AG10803 (cell line): ENCODE measurements around the gene PSMG1.

Experiments used
- DNase-seq: peaks from one replicate; pipeline ENCODE4 v3.0.0; 2010; ENCODE audit warnings: low read depth
- H3K4me3 ChIP-seq: 2 replicates; pipeline ENCODE4 v1.5.1; 2011; ENCODE audit warnings: mild to moderate bottlenecking, low read length, control low read depth
- TF ChIP-seq, protein P1 (sequence below): conservative IDR thresholded peaks from 2 replicates; pipeline ENCODE4 v1.5.1; 2011; ENCODE audit warnings: mild to moderate bottlenecking, low read length, control low read depth, inconsistent platforms

Gene PSMG1

DNA sequence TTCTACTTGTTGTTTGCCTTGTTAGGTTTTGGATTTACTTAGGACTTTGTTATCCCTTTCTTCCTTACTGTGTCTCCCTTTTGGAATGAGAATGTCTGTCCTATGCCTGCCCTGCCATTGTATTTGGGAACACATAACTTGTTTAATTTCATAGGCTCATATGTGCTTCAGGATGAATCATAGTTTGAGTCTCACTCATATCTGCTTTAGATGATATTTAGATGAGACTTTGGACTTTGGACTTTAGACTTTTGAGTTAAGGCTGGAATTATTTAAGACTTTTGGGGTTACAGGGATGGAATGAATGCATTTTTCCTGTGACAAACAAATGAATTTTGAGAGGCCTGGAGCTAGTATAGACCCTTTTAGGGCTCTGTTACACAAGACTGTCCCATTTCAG, 33.4 kb downstream of the PSMG1 start:
- DNase-seq: no peak
- H3K4me3 ChIP-seq: no peak overlapping the region
- TF ChIP-seq, protein P1, sequence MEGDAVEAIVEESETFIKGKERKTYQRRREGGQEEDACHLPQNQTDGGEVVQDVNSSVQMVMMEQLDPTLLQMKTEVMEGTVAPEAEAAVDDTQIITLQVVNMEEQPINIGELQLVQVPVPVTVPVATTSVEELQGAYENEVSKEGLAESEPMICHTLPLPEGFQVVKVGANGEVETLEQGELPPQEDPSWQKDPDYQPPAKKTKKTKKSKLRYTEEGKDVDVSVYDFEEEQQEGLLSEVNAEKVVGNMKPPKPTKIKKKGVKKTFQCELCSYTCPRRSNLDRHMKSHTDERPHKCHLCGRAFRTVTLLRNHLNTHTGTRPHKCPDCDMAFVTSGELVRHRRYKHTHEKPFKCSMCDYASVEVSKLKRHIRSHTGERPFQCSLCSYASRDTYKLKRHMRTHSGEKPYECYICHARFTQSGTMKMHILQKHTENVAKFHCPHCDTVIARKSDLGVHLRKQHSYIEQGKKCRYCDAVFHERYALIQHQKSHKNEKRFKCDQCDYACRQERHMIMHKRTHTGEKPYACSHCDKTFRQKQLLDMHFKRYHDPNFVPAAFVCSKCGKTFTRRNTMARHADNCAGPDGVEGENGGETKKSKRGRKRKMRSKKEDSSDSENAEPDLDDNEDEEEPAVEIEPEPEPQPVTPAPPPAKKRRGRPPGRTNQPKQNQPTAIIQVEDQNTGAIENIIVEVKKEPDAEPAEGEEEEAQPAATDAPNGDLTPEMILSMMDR: no peak

DNA sequence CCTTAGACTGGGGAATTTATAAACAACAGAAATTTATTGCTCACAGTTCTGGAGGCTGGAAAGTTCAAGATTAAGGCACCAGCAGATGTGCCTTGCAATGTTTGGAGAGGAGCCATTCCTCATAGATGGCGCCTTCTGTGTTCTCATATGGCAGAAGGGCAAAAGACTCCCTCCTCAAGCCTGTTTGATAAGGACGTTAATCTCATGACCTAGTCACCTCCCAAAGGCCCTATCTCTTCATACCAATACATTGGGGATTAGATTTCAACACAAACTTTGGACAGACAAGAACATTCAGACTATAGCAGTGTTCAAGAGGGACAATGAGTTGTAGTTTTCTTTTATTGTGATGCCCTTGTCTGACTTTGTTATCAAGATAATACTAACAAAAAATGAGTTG, 34.3 kb downstream of the PSMG1 start:
- H3K4me3 ChIP-seq: no peak overlapping the region
- TF ChIP-seq, protein P1: no peak
- DNase-seq: no peak

- TF ChIP-seq, protein P1: no peak
- no peak for DNase-seq
- H3K4me3 ChIP-seq: no peak overlapping the region
Measured at GRCh38 chr21:39144191-39144590, 39.1 kb downstream of the PSMG1 start.

DNA sequence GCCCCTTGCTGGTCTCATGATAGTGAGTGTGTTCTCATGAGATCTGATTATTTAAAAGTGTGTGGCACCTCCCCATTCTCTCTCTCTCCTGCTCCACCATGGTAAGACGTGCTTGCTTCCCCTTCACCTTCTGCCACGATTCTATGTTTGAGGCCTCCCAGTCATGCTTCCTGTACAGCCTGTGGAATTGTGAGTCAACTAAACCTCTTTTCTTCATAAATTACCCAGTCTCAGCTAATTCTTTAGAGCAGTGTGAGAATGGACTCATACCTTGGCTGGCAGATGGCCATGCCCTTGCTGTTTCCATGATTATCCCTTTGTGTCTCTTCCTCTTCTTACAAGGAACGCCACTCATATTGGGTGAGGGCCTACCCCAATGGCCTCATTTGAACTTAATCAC, 40.3 kb downstream of the PSMG1 start:
- TF ChIP-seq, protein P1: no peak
- DNase-seq: no peak
- H3K4me3 ChIP-seq: no peak overlapping the region

- TF ChIP-seq, protein P1: no peak
- DNase-seq: peak; percentile 78
- H3K4me3 ChIP-seq: no peak overlapping the region
Measured at GRCh38 chr21:39141502-39141901, 41.7 kb downstream of the PSMG1 start.

DNA sequence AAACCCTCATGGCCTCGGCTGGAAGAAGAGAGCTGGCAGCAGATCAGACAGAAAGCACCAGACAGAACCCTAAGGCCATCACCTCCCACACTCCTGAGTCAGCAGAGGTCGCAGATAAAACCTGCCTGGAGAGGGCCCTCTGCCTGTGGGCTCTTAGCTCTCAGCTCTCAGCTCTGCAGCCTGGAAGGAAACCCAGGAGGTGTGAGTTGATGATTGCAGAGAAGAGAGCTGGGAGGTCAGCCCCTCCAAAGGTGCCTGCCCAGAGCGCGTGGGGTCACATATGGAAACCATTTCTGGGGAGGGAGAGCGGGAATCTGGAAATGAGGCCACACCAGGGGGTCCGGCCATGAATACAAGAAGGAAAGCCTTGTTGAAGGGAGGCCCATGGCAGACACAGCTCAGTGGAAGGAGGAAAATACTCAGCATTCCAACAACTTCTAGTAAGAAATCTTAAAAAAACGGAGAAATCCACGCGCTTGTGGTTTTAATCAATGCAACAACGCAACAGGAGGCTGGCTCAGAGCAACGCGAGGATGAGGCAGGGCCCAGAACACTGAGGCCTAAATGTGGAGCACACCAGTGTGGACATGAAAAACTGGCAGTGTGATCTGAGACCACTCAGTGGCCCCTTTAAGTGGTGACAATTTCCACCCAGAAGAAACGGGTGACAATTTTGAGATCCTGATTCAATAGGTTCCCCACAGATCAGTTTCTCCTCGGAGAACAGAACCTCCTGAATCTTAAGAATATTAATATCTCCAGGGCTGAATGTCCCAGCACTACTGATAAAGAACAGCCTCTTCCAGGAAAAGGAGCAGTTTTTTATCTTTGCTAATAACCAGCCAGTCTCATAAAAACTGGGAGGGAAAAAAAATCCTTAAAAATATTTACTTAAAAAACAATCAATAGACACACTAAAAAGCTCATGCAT, 45.7 kb downstream of the PSMG1 start:
- DNase-seq: peak; percentile 79
- H3K4me3 ChIP-seq: no peak overlapping the region
- TF ChIP-seq, protein P1: no peak; the same call in 1 of the 2 replicates

DNA sequence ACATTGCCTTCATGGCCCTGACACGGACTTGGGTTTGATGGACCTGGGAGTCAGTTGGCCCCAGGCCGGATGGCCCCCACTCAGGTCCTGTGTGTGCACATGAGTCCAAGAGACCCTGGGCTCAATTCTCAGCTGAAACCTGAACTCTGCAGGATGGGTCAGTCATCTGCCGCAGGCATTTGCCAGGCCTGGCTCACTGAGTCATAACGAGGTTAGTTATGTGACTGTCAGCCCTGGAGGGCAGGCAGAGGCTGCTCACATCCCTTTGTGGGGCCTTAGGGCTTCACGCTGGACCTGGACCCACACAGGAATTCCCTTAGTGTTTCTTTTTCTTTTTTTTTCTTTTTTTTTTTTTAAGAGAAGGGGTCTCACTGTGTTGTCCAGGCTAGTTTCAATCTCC, 46.5 kb downstream of the PSMG1 start:
- peak; percentile 35 for DNase-seq
- TF ChIP-seq, protein P1: no peak

More for the DNA sequence above, 46.5 kb downstream of the PSMG1 start:
- H3K4me3 ChIP-seq: no peak overlapping the region
